ENCODE results near the gene KIAA0319L.

DNA sequence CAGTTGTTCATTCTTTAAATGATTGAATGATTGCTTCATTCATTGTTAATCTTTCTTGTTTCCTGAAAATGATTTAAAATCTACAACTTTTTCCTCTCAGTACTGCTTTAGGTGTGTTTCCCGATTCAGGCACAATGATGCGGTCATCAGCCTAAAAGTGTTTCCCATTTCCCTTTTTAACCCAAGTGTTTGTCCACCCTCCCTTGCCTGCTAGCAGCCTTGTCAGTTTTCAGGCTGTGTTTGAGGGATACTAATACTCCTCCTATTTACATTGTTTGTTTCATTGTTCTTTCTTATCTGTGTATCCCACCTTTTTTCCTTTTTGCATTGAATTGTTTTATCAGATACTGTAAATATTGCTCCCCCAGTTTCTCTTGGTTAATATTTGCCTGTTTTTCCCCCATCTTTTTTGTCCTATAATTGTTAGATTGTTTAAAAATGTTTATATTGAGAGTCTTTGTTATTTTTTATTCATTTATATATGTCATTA lies 131.1 kb downstream of the KIAA0319L start:
- TF ChIP-seq, protein P1, sequence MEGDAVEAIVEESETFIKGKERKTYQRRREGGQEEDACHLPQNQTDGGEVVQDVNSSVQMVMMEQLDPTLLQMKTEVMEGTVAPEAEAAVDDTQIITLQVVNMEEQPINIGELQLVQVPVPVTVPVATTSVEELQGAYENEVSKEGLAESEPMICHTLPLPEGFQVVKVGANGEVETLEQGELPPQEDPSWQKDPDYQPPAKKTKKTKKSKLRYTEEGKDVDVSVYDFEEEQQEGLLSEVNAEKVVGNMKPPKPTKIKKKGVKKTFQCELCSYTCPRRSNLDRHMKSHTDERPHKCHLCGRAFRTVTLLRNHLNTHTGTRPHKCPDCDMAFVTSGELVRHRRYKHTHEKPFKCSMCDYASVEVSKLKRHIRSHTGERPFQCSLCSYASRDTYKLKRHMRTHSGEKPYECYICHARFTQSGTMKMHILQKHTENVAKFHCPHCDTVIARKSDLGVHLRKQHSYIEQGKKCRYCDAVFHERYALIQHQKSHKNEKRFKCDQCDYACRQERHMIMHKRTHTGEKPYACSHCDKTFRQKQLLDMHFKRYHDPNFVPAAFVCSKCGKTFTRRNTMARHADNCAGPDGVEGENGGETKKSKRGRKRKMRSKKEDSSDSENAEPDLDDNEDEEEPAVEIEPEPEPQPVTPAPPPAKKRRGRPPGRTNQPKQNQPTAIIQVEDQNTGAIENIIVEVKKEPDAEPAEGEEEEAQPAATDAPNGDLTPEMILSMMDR (IDR thresholded peaks at IDR 0.05) = no peak
- TF ChIP-seq POLR2A (IDR thresholded peaks at IDR 0.05) = no peak
